Suppressor macrophage treated with lipopolysaccharide for 4 hours (primary cell): ENCODE measurements around the gene LRRC3.
A peak's percentile ranks its signal among the peaks of the same experiment; 100 is the strongest.

Source experiments
- DNase-seq: peaks from one replicate; pipeline ENCODE4 v3.0.0-alpha.2; 2020

The LRRC3 gene

GRCh38 chr21:44440241-44441040 lies 14.9 kb upstream of the LRRC3 start:
- no peak for DNase-seq

DNA sequence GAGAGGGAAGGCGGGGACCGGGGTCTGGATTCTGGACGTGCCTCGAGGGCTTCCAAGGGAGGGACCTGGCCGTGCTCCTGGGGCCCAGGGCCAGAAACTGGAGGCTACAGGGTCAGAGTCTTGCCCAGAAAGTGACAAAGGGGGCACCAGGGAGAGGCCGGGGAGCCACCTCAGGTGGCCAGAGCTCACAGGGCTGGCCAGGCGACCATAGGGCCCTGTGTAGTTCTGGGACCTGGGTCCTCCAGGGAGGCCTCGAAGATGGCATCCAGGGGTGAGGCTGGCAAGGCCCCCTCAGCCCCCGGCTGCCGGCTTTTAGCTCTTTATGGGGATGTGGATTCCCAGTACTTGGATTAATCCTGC lies 14.3 kb upstream of the LRRC3 start:
- DNase-seq: no peak

DNA sequence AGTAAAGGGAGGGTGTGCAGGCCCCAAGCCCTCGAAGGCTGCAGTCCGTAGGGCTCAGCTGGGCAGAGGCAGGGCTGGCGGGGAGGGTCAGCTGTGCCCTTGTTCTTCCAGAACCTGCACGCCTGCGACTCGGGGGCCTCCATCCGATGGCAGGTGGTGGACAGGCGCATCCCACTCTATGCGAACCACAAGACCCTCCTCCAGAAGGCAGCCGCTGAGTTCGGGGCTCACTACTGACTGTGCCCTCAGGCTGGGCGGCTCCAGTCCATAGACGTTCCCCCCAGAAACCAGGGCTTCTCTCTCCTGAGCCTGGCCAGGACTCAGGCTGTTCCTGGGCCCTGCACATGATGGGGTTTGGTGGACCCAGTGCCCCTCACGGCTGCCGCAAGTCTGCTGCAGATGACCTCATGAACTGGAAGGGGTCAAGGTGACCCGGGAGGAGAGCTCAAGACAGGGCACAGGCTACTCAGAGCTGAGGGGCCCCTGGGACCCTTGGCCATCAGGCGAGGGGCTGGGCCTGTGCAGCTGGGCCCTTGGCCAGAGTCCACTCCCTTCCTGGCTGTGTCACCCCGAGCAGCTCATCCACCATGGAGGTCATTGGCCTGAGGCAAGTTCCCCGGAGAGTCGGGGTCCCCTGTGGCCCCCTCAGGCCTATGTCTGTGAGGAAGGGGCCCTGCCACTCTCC lies 13.6 kb upstream of the LRRC3 start:
- DNase-seq: no peak

DNA sequence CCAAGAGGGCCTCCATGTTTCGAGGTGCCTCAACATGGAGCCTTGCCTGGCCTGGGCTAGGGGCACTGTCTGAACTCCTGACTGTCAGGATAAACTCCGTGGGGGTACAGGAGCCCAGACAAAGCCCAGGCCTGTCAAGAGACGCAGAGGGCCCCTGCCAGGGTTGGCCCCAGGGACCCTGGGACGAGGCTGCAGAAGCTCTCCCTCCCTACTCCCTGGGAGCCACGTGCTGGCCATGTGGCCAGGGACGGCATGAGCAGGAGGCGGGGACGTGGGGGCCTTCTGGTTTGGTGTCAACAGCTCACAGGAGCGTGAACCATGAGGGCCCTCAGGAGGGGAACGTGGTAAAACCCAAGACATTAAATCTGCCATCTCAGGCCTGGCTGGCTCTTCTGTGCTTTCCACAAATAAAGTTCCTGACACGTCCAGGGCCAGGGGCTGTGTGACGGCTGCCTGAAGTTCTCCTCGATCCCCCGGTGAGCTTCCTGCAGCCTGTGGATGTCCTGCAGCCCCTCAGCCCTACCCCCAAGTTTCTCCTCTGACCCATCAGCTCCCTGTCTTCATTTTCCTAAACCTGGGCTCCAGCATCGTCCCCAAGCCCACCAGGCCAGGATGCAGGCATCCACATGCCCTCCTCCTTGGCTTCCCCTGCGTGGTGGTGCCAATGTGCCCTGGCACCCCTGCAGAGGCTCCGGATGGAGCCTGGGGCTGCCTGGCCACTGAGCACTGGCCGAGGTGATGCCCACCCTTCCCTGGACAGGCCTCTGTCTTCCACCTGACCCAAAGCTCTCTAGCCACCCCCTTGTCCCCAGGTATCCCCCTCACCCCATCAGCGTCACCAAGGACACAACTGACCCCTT lies 12.8 kb upstream of the LRRC3 start:
- DNase-seq: no peak

DNA sequence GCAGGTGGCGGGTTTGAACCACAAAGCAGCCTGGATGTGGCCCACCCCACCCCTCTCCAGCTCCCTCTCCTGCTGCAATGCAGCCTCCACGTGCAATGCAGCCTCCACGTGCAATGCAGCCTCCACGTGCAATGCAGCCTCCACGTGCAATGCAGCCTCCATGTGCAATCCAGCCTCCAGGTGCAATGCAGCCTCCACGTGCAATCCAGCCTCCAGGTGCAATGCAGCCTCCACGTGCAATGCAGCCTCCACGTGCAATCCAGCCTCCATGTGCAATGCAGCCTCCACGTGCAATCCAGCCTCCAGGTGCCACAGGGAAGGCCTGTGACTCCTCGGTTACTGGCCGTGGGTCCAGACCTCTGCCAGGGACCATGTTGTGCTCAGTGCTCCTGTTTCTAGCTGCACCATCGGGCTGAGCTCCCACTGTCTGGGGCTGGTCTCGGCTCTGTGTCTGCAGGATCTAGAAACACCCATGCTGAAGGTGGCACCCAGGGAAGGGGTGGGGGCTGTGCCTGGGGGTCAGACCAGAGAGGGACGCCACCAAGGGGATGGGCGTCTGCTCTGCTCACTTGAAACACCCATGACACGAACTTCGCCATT lies 11.9 kb upstream of the LRRC3 start:
- DNase-seq: no peak

DNA sequence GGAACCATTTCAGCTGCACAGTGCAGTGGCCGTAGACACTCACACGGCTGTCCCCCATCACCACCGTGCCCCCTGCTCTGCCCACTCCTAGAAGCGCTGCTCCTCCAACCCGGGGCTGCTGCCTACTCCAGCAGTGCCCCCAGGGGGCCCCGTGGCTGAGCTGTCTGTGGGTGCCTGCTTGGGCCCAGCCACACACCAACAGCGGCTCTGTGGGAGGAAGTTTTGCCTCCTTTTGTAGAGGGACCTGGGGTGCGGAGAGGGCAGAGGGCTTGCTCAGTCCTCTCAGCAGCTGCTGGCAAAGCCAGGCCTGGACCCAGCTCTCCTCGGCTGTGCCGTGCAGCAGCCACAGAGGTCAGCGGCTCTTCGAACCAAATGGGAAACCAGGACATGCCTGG lies 11.4 kb upstream of the LRRC3 start:
- DNase-seq: no peak

- DNase-seq: no peak
Observed at GRCh38 chr21:44444286-44444931, 10.9 kb upstream of the LRRC3 start.

- no peak for DNase-seq
Observed at GRCh38 chr21:44445145-44445812, 10.0 kb upstream of the LRRC3 start.

DNA sequence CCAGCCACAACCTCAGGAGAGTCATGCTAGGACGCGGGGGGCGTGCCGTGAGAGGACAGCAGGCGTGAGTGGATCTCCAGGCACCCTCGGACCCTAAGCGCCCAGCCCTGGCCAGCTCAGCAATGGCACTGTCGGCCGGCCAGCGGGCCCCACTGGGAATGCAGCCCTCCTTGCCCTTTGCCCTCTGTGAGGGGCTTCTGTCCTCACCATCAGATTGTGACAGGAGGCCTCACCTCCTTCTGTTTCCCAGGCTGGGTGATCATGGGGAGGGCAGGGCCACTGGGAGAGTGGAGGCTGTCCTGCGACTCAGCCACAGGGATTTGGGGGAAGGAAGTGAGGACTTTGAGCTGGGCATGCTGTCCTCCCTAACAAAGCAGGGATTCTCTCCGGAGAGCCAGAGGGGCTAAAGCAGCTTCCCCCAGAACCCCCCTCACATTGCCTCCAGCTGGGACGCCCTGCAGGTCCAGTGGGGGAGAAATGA lies 6.6 kb upstream of the LRRC3 start:
- DNase-seq: no peak

- DNase-seq: no peak
Observed at GRCh38 chr21:44449473-44450363, 5.6 kb upstream of the LRRC3 start.

DNA sequence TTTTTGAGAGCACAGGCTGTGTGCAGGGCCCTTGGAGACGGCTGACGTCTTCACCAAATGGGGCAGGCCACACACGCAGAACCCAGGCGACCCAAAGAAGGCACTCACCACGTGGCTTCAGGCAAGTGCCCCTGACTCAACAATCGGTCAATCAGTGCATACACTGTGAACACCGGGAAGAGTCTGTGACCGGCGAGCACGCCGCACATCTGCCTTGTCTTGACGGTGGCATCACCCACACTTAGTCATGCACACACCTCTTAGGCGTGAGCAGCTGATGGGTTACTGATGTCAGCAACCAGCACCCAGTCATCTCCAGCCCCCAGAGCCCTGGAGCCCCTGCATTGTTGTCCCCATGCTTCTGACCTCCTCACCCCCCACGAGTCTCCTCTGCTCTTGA lies 4.9 kb upstream of the LRRC3 start:
- DNase-seq: no peak

DNA sequence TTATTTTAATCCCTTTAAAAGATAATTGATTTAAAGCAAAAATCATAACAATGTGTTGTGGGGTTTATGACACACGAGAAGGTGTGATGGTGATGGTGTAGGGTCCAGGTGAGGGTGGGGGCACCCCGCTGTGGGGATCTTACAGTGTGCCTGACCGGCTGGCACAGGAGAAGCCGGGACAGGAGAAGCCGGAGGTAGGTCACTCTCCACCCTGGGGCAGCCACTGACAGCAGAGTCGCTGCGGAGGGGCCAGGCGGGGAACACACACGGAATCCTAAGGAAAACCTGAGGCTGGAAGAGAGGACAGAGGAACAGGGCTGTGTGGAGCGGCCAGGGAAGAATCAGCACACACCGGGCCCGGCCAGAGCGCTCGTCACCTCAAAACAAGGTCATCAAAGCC lies 4.3 kb upstream of the LRRC3 start:
- no peak for DNase-seq

DNA sequence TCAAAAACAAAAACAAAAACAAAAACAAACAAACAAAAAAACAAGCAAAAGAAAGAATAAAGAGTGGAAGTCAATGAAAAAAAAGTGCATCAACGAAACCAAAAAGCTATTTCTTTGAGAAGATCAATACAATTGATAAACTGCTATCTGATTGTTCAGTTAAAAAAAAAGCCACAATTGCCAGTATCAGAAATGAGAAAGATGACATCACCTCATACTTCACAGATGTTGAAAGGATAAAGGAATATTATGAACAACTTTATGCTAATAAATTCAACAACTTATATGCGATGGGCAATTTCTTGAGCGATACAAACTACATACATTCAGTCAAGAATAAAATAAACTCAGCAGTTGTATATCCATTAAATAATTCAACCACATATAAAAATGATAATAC lies 2.2 kb upstream of the LRRC3 start:
- DNase-seq: no peak

GRCh38 chr21:44454058-44454457 lies 1.3 kb upstream of the LRRC3 start:
- DNase-seq: no peak

DNA sequence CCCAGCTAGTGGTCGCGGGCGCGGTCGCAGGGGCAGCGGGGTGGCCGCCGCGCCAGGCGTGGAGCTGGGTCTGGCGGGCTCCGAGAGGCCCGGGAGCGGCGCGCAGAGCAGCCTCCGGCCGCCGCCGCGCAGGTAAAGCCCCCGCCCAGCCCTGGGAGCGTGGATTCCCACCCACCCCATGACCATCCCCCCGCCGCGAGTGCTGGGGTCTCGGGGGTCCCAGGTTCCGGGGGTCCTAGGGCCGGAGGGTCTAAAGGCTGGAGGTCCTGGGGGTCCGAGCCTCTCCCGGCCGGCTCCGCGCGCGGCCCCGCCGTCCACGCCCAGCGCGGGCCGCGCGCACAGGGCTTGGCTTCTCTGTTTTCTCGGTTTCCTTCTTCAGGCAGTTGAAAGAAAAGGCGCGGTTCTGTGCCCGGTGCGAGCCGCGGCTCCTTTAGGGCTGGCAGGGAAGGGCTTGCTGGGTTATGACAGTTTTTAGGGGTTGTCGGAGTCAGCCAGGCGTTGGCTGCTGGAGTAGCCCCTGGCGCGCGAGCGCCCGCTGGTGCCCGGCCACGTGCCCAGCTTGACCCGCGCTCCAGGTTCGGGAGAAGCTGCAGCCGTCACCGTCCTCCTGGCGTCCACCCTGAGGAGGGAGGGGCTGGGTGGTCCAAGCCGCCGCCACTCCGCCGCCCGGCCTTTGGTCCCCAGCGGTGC lies 359 bp downstream of the LRRC3 start:
- DNase-seq: peak; percentile 67

DNA sequence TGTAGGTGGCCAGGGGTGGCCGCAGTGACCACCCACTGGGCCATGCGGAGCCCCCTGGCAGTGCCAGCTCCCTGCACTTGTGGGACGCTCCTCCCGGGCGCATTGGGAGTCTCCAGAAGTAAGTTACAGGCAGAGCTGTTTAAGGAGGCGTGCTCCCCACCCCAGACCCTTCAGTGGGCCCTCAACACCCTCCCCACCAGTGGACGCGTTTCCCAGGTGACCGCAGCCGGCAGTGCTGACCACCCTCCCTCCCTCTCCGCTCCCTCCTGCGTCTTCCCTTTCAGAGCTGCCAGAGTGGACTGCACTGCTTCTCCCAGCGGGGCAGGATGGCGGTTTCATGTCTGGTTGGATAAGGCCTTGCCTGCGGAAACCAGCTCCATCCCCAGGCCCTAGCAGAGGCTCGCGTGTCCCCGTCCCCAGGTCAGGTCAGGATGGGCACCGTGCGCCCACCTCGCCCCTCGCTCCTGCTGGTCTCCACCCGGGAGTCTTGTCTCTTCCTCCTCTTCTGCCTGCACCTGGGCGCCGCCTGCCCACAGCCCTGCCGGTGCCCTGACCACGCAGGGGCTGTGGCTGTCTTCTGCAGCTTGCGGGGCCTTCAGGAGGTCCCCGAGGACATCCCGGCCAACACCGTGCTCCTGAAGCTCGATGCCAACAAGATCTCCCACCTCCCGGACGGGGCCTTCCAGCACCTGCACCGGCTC lies 1.1 kb downstream of the LRRC3 start:
- no peak for DNase-seq

DNA sequence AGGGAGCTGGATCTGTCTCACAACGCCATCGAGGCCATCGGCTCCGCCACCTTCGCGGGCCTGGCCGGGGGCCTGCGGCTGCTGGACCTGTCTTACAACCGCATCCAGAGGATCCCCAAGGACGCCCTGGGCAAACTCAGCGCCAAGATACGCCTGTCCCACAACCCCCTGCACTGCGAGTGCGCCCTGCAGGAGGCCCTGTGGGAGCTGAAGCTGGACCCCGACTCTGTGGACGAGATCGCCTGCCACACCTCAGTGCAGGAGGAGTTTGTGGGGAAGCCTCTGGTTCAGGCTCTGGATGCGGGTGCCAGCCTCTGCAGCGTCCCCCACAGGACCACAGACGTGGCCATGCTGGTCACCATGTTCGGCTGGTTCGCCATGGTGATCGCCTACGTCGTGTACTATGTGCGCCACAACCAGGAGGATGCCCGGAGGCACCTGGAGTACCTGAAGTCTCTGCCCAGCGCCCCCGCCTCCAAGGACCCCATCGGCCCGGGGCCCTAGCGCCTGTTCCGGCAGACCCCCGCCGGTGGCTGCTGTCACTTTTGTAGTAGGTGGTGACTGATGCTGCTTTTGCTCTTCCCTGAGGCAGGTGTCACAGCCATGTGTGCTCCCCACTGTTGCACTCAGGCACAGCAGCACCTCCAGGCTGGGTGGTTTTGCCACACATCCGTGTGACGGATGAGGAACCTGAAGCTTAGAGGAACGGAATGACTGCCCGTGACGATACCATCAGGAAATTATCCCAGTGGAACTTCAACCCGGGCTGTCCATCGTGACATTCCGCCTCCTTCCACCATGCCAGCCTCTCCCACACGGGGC lies 1.8 kb downstream of the LRRC3 start:
- no peak for DNase-seq

DNA sequence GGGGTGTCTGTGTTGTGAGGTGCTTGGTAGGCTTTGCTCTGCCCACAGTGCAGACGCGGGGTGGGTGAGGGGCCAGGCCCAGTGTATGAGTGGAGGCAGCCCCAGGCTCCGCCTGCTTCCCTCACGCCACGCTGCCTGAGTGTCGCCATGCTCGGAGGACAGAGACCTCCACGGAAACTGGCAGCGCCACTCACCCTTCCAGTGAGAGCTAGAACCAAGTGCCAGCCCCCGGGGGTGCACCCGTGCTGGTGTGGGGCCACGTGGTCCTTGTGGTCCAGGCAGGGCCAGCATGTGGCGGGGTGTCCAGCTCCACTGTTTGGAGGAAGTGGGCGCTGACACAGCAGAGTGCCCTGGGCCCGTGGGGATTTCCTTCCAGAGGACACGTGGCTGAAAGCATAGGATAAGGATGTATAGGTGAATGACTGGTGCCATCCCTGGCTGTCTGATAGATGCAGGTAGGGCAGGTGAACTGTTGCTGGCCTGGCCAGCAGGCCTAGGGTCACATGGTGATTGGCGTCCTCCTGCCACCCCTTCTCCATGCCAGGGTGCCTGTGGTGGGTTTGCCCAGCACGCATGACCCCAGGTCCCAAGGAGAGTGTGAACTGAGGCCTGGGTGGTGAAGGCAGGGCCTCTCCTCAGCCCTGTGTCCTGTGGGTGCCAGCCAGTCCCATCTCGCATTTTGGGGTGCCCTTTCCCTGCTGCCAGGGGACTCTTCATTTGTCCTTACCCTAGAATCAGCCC lies 3.8 kb downstream of the LRRC3 start:
- peak; percentile 21 for DNase-seq
